RPMI7951 (cell line): ENCODE results near the gene MYO16. TPM values are rescaled to one million over a fixed set of nuclear protein-coding genes. Genes with fewer than 3 reads are reported as not detected.
"Not testable (repeated sequence)": the region's sequence is repeated elsewhere in the genome, so short reads cannot be mapped to it uniquely, and the experiment has no call there.

Experiments
- DNase-seq: peaks from one replicate; pipeline ENCODE4 v3.0.0-alpha.2; 2012; ENCODE audit warnings: low read depth
- total RNA-seq: library from RNA; depleted of rRNA; stranded (reverse); fragments of >200 nt; shearing (Covaris generic); gene quantifications from 2 replicates; pipeline ENCODE4 v1.2.3, GENCODE V29; 2014

The MYO16 gene
- total RNA-seq, 1 experiment from 2014 or later, result not detected

GRCh38 chr13:109055850-109056249 is 426.4 kb downstream of the MYO16 start:
- DNase-seq, result no peak

DNA sequence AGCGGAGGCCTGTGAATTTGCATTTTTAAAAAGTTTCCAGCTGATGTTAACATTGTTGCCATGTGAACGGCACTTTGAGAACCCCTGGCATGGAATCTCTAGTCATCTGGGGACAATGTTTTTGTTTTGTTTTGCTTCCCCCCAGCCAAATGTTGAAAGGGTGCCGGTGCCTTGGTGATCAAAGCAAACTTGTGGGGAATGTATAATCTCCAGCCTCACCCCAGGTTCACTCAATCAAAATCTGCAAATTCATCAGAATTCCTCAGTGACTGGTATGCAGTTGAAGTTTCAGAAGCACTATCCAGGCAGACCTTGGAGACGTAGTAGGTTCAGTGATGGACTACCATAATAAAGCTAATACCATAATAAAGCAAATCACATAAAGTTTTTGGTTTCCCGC is 428.7 kb downstream of the MYO16 start:
- no peak for DNase-seq

- no peak for DNase-seq
Observed at GRCh38 chr13:109072505-109072904, 443.1 kb downstream of the MYO16 start.

DNA sequence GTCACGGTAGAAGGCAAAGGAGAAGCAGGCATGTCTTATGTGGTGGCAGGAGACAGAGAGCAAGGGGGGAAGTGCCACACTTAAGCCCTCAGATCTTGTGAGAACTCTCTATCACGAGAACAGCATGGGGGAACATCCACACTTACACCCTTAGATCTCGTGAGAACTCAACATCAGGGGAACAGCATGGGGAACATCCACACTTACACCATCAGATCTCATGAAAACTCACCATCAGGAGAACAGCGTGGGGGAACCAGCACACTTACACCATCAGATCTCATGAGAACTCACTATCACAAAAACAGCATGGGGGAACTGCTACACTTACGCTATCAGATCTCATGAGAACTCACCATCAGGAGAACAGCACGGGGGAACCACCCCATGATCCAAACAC is 445.0 kb downstream of the MYO16 start:
- no peak for DNase-seq

DNA sequence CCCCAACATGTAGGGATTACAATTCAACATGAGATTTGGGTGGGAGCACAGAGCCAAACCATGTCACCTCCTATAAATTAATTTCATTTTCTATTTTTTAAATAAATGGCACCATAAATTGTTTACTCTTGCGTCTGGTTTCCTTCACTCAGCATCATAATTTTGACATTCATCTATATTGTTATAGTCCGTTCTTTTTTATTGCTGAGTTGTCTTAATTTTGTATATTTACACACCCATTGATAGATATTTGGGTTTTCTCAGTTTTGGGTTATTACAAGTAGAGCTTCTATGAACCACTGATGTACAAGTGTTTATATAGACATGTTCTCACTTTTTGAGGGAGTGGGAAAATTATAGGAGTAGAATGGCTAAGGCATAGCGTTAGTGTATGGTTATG is 445.4 kb downstream of the MYO16 start:
- no peak for DNase-seq

- no peak for DNase-seq
Observed at GRCh38 chr13:109087916-109088623, 458.7 kb downstream of the MYO16 start.

DNA sequence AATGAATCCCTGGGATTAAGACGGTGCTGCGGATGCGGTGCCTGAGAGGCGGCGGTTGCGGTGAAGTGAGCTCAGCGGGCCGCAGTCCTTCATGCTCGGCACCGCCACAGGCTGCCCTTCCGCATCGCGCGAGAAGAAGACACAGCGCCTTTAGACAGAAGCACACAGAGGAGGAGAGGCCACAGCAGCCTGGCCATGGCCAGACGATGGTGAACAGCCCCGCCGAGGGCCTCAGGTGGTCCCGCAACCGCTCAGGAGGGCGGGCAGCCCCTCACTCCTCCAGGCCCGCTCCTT is 459.2 kb downstream of the MYO16 start:
- no peak for DNase-seq

DNA sequence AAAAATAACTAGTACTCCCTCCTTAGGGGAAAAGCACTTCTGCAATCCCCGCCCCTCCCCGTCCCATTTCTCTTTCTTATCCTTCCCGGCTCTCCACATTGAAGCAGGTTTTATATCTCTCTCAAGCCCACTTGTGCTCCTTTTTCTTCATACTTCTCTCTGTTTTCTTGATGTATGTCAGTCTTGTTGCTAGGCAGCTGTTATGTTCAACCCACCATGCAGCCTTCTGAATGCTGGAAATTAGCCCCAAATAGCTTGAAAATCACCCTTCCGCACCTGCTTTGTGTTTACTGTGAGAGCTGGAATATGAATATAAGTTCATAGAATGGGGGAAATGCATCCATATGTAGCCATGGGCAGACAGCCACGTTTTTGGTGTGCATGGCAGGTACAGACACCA is 461.4 kb downstream of the MYO16 start:
- DNase-seq, result no peak

DNA sequence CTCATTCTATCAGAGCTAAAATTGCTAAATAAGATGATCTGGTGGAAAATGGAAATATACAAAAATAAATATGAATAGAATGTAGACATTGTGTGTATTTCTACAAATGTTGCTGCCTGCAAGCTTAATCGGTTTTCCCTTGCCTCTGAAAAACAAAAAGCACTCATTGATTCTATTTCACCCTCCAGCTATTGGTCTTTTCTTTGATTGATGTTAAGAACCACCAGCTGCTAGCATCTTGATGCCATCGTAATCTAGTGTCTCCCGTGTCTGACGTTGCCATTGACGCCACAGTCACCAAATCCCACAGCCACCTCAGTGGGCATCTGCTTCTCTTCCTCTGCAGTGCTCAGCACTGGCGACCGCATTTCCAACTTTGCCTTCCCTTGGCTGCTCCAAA is 461.8 kb downstream of the MYO16 start:
- DNase-seq, result no peak

DNA sequence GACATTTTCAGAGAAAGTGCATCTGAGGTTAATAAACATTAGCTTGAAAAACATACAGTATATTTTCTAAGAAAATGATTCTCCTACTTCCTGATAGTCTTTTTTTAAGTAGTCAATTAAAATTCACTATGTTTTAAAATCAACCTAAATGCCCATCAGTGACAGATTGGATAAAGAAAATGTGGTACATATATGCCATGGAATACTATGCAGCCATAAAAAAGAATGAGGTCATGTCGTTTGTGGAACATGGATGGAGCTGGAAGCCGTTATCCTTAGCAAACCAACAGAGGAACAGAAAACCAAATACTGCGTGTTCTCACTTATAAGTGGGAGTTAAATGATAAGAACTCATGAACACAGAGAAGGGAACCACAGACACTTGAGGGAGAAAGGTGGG is 462.8 kb downstream of the MYO16 start:
- not testable (repeated sequence) for DNase-seq

GRCh38 chr13:109093998-109094397 is 464.6 kb downstream of the MYO16 start:
- DNase-seq, result no peak

GRCh38 chr13:109095126-109095525 is 465.7 kb downstream of the MYO16 start:
- DNase-seq, result no peak

DNA sequence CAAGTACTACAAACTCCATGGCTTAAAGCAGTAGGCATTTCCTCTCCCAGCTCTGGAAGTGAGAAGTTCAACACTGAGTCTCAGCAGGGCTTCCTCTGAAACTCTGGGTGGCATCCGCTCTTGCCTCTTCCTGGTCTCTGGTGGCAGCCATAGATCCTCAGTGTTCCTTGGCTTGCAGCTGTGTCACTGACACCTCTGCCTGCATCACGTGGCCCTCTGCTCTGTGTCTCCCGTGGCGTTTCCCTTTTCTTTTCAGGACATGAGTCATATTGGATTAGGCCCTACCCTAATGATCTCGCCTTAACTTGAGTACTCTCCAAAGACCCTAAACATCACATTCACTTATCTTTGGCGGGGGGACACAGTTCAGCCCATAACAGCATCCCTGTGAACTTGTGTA is 466.7 kb downstream of the MYO16 start:
- no peak for DNase-seq

DNA sequence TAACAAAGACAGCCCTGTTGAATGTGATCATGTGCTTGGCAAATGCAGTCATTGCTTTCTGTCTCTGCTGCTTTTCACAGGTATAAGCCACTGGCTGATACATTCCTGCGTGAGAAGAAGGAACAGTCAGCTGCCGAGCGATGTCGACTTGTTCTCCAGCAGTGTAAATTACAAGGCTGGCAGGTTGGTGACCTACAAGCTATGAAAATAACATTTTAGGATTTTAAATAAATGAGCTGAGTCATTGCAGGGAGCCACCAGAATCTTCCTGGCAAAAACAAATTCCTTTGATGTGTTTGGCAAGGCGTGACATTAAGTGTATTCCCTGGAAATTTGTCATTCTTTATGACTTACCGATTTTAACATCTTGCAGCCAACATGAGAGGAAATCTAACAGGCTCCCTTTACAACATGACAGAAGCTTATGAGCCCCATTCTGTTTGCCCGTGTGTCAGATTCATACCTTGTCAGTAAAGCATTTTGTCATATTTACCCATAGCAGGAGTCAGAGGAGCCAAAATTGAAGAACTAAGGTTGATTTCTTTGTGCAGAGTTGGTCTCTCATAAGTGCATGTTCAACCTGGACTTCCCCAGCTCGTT is 471.4 kb downstream of the MYO16 start:
- DNase-seq, result no peak

GRCh38 chr13:109101550-109102144 is 472.2 kb downstream of the MYO16 start:
- no peak for DNase-seq

- DNase-seq, result no peak
Observed at GRCh38 chr13:109105899-109106298, 476.5 kb downstream of the MYO16 start.

DNA sequence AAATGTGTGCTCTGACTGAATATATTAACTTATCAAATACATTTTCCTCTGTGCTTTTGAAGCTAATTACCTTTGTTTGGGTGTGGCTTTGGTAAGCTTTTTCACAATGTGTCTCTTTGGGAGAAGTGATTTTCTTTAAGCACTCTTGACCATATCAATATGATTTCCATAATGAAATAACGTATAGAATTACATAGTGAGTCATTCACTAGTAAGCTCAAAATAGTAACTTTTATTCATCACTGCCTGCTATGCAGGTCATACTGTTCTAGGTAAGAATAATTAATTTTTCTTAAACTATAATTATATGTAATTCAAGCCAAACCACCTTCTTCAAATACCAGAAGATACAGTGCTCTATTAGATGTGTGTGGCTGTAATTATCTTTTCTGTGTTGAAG is 480.7 kb downstream of the MYO16 start:
- DNase-seq, result no peak

- DNase-seq, result no peak
Observed at GRCh38 chr13:109111141-109111540, 481.7 kb downstream of the MYO16 start.

GRCh38 chr13:109113427-109113826 is 484.0 kb downstream of the MYO16 start:
- no peak for DNase-seq

DNA sequence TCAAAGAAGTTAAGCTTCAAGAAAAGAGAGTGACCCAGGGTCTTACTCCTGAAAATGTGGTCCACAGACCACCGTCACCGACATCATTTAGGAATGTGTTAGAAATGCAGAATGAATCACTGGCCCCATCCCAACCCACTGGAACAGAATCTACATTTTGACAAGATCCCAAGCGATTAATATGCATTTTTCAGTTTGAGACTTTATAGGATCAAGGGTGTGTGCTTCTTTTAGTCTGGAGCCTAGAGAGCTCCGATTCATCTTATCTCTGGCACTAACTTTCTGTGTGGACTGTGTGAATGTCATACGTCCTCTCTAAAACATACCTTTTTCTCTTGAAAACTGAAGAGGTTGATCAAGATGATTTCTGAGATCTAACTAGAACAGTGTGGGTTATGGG is 484.8 kb downstream of the MYO16 start:
- no peak for DNase-seq

GRCh38 chr13:109114991-109115390 is 485.6 kb downstream of the MYO16 start:
- DNase-seq, result no peak

DNA sequence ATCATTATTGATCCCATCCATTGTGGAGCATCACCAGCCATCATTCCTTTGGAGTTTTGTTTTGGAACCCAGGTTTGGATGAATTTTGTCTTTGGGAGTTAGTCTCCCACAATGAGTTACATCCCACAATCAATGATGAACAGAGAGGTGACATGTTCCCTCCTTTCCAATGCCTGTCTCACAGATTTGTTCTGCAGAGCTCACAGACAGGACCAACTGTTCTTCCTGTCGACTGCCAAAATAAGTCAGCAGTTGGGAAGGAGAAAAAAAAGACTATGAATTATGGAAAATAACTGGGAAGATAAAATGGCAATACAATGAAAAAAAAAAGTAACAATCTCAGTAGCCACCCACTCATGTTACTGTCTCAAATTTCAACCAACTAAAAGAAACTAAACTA is 489.1 kb downstream of the MYO16 start:
- no peak for DNase-seq

- DNase-seq, result no peak
Observed at GRCh38 chr13:109119896-109120295, 490.5 kb downstream of the MYO16 start.

GRCh38 chr13:109121826-109122225 is 492.4 kb downstream of the MYO16 start:
- no peak for DNase-seq
